ENCODE results near the gene SMU1. TPM values are rescaled to one million over a fixed set of nuclear protein-coding genes. Genes with fewer than 3 reads are reported as not detected.
A peak's percentile ranks its signal among the peaks of the same experiment; 100 is the strongest.
"Not testable (repeated sequence)": the region's sequence is repeated elsewhere in the genome, so short reads cannot be mapped to it uniquely, and the experiment has no call there.

SMU1 gene
- polyA plus RNA-seq, 5 donors, result 22.5 to 29.4 (median 26.3) TPM

DNA sequence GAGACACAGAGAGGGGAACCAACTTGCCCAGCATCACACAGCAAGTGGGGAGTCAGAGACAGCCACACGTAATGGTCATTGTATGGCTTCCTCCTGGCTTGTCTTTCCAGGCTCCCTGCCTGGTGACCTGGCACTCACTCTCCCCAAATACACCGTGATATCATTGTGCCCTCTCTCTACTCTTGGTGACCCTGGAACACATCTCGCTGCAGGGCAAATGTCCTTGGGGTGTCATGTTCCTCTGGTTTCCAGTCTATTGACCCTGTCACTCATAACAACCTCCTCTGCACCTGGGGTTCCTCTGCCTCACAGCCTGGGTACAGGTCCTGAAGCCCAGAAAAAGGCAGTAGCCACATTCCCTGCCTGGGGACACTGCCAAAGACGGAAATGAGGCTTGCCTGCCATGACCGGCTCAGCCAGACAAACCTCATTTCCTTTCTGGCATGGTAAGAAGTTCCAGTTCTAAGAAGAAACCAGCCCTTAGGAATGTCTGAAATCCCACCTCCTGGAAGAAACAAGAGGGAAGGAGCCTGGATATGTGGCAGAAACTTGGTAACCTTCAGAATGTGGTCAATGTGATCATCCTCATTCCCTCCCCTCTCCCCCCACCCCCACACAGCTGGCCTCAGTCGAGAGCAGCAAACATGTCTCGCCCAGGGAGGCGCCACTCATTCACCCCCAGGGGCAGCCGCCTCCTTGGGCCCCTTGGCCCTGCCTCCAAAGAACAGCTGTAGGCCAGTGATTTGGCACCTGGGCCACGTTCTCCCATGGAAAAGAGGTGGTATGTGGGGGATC, 30.6 kb upstream of the SMU1 start:
- peak; percentile 28 to 52 for DNase-seq

DNA sequence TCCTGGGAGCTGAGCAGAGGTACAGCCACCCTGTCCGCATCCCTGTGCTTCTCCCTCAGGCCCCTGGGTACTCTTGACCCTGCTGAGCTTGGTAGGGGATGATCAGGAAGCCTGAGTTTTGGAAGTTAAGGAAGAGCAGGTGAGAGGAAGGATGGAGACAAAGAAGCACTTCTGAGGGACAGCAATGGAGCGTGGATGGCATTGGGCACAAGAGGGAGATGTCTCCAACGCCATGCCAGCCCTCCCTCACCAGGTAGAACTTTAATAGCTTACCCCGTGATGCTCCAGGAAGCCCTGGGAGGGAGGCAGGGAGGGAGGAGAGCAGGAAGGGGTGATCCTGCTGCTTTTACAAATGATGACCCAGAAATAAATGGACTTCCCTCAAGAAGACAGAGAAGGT, 29.9 kb upstream of the SMU1 start:
- DNase-seq, result no peak

DNA sequence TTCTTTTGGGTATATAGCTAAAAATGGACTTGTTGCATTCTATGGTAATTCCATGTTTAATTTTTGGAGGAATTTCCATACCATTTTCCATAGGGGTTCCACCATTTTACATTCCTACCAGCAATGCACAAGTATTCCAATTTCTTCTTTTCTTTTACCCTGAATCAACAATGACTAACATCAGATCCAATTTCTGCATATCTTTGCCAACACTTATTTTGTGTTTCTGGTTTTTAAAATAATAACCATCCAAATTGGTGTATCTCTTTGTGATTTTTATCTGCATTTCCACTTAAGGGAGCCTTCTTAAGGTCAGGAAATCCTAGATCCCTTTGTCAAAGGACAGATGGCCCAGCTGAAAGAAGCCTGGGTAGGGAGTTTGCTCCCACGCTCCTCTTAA, 29.5 kb upstream of the SMU1 start:
- DNase-seq, result no peak

DNA sequence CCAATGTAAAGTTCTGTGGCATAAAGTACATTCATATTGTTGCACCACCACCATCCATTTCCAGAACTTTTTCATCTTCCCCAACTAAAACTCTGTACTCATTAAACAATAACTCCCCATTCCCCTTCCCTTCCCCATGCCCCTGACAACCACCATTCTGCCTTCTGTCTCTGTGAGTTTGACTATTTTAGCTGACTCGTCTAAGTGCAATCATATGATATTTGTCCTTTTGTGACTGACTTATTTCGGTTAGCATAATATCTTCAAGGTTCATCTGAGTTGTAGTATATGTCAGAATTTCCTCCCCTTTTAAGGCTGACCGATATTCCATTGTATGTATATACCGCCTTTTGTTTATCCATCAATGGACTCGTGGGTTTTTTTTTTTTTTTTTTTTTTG, 29.0 kb upstream of the SMU1 start:
- no peak for DNase-seq

DNA sequence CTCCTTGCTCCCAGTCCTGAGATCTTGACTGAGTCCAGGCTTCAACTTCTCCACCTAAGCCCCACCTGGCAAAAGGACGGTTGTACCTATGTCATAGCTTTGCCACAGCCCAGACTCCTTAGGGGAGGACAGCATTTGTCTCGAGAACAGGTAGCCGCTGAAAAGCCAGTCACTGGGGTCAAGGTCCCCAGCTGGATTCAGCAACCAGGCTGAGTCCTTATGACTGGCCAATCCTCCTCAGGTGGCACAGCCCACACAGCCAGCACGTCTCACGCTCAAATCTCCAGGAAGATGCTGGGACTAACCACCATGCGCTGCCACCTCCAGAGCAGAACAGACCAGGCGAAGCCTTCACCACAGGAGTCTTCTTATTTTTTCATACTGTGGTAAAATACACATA, 27.9 kb upstream of the SMU1 start:
- DNase-seq, result no peak

DNA sequence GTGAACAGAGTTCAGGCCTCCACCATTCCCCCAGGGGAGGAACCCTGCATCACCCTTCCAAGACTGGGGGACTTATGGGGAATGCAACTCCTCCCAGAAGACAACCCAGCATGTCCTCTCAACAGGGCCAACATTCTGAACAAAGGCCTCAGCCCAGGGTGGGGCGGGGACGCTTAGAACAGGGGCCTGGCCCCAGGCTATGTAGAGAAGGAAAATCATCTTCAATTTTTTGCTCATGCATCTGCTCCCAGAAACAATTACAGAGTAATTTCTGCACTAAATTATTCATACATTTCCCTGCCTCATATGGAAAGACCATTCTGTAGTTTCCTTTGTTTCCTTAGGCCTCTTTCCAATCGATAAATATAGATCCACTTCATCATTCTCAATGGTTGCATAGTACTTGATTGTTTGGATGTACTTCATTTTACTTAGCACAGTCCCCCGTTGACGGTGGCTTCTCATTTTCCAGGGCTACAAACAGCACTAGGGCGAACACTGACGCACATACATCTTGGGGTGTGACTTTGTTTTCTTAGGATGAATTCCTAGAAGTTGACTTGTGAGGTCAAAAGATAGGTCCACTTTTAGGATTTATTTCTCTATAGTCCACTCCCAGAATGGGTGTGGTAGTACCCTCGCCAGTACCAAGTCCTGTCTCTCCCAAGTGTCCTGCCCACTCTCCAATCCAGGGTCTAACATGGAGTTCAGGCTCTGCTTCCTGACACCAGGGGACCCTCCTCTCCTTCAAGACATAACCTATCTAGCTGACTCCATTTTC, 27.2 kb upstream of the SMU1 start:
- DNase-seq, result no peak

DNA sequence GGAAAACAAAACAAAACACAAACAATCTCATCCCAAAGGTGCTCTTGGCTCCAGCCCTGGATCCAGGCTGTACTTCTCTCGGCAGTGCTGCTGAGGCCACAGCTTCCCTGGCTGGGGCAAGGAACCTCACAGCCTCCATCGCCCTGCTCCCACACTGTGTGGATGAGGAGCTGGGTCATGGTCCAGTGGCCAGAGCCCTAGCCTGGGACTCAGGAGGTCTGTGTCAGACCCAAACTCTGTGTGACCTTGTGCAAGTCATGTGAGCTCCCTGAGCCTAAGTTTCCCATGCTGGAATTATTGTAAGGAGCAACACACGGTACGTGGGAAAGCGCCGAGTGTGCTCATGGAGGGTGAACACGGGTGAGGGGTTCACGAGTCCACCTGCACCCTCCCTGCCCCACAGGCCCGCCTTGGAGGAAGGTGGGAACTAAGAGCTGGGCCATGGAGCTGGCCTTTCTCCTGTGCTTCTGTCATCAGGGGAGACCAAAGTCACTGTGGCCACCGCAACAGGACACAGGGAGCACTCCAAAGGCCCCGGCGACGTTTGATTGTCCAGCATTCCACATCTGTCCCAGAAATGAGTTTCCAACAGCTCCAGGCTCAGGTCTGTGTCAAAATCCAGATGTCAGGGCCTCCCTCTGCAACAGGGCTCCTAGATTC, 26.2 kb upstream of the SMU1 start:
- no peak for DNase-seq

DNA sequence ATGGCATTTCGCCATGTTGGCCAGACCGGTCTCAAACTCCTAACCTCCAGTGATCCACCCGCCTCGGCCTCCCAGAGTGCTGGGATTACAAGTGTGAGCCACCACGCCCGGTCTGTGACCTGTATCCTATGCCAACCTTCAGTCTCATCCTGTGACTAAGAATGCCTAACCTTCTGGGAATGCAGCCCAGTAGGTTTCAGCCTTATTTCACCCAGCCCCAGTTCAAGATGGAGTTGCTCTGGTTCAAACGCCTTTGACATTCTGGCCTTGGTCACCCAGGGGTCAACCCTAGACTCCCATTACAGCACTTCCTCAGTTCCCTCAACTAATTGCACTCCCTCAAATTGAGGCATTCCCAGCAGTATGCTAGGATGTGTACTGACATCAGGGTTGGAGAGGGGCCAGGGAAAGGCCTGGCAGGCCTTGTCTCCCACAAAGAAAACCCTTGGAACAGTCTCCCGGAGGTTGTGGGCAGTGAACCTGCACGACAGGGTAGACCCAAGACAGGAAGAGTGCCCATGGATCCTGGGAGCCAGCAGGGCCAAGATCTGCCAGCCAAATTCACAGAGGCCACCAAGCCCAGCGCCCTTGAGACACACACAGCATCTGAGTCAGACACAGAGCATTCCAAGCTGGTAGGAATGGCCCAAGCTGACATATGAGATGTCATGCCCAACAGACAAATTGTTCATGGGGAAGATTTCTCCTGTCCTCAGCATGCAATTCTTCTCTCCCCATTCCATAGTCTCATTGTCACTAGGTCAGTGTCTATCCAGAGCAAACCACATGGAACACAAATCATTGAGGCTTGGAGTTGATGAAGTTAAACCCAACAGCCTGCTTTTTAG, 24.9 kb upstream of the SMU1 start:
- no peak for DNase-seq

DNA sequence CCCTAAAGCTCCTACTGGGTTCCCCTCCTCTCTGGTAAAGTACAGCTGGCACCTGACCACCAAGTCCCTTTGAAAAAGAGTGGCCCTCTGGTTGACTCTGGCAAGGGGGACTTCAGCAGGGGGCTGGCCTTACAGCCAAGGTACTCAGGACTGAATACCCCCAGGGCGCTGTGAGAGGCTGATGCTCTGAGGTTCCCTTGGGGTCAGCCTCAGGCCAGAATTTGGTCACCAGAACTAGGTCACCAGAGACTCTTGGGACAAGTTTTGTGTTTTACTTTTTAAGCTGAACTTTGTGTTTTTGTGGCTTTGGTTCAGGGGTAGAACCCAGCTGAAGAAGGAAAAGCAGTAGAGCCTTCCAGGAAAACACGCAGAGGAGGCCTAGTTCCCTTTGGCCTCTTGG, 23.3 kb upstream of the SMU1 start:
- no peak for DNase-seq

DNA sequence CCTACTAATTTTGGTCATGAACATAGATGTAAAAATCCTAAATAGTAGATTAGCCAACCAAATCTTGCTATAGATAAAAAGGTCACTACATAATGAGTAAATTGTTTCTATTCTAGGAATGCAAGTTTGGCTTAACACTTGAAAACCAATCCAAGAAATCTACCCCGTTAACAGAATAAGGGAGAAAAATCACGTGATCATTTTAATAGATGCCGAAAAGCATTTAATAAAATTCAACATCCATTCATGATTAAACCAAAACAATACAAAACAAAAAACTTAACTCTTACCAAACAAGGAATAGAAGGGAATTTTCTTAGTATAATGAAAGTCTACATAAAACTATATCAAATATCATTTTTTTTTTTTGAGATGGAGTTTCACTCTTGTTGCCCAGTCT, 20.7 kb upstream of the SMU1 start:
- no peak for DNase-seq

DNA sequence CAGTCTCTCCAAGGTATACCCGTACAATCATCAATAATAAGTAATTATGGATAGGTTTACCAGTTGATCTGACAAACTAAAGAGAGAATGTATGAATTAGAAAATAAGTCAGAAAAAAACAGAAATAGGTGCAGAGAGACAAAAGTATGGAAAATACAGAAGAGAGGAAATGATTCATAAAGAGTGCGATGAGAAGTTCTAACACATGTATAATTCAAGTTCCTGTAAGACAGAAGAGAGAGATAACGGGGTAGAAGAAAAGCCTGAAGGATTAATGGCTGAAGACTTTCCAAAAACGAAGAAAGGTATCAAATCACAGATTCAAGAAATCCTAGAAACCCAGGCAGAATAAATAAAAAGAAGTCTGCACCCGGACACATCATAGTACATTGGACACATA, 16.2 kb upstream of the SMU1 start:
- DNase-seq, result no peak

DNA sequence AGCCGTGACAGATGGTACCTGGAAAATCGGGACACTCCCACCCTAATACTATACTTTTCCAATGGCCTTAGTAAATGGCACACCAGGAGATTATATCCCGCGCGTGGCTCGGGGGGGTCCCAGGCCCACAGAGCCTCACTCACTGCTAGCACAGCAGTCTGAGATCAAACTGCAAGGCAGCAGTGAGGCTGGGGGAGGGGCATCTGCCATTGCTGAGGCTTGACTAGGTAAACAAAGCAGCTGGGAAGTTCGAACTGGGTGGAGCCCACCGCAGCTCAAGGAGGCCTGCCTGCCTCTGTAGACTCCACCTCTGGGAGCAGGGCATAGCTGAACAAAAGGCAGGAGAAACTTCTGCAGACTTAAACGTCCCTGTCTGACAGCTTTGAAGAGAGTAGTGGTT, 9.2 kb upstream of the SMU1 start:
- DNase-seq, result not testable (repeated sequence)

DNA sequence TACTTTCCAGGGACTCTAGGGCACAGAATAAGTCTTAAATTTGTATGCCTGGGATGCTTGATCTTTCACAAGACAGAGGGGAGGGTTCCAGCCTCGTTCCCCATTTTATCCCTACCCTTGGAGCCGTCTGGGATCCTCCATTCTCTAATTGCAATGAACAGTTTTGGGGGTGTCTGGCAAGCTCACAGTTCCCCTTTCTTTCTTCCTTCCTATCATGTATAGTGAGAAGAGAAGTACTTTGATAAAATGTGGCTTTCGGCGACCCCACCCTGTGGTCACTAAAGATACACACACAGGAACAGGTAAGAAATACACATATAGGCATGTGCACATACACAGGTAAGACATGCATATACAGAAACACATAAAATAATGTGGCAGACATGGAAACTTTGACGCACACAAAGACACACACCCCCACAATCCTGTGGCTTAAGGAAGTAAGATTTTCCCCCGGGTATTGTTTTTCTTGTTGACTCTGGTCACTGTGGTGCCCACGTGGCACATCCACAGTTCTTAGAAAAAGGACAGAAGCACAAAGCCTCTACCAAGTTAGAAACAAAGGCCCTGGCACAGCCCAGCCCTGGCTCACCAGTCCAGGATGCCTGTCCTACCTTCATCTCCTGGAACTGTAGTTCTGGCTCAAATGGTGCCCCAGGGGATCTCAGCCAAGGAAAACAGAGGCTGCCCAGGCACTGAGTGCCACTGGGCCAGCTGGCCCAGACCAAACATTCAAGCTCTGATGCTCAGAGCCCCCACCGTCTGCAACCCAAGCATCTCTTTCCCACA, 6.3 kb upstream of the SMU1 start:
- no peak for DNase-seq

DNA sequence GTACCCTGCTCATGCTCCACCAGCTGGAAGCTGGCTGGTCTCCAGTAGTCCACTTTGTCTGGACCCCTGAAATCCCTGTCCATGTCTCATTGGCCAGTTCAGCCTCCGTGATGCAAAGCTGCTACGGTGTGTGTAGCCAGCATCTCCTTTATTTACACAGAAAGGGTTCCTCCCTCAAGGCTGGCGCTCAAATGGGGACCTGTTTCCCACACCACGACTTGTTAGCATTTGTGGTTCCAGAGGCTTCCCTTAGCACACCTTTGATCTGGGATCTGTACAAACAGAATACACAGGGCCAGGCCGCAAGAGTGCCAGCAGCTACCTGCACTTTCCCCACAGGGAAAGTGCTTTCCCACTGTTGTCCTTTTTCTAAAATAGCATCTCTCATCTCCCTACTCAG, 5.7 kb upstream of the SMU1 start:
- DNase-seq, result no peak

DNA sequence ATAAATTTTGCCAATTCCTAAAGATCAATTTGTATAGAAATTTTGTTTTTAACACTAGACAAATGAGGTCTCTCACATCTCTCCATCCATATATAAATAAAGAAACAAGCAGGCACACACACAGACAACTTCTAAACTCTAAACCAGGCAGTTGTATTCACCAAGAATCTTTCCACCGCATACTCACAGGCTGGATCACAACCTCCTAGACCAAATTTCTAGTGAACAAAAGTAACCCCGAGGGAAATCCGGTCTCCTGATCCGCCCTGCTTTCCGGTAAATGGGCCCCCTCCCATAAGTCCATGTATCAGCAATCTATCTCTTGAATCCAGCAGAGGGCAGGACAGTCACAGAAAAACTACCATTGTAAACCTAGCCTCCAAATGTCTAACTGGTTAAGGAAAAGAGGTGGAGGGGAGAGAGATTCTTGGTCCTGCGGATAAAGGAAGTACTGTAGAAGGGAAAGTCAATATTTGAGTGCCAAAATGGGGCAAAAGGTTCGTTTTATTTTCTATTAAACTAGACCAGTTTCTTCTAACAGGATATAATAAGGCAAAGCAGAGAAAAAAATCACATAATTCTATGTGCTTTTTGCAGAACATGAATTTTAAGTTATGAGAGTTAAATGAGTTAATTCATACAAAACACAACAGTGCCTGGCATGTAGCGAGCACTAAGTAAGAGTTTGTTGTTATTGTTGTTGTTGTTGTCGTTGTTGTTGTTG, 4.8 kb upstream of the SMU1 start:
- peak; percentile 73 to 81 for DNase-seq

DNA sequence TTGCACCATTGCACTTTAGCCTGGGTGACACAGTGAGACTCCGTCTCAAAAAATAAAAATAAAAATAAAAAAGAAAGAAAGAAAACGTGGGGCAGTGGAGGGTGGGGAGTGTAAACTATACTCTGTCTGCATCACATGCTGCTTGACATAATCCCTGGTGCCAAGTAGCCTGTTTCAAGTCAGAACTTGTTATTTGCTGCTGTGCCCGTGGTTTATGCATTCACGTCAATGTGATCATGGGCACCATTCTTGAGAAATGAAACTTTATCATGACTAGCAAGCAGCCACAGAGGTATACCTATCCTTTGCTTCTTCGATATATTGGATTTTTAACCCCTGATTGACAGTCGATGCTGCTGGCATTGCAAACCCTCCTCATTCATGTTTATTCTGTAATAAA, 4.1 kb upstream of the SMU1 start:
- no peak for DNase-seq

DNA sequence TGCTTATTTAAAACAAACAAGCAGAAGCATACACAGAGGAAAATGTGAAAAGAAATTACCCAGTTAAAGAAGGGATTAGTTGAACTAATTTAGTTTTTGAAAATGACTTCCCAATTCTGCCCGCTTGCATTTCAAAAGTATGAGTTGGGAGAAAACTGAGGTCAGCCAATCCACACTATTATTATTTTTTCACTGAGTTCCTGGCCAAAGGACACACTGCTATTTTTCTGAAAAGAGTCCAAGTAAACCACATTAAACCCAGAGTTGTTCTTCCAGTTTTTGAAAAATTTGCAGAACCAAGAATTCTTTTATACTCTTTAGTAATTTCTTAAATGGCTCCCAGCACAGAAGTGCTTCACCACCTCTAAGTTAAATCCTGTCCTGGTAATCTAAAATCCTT, 7.5 kb downstream of the SMU1 start:
- no peak for DNase-seq

DNA sequence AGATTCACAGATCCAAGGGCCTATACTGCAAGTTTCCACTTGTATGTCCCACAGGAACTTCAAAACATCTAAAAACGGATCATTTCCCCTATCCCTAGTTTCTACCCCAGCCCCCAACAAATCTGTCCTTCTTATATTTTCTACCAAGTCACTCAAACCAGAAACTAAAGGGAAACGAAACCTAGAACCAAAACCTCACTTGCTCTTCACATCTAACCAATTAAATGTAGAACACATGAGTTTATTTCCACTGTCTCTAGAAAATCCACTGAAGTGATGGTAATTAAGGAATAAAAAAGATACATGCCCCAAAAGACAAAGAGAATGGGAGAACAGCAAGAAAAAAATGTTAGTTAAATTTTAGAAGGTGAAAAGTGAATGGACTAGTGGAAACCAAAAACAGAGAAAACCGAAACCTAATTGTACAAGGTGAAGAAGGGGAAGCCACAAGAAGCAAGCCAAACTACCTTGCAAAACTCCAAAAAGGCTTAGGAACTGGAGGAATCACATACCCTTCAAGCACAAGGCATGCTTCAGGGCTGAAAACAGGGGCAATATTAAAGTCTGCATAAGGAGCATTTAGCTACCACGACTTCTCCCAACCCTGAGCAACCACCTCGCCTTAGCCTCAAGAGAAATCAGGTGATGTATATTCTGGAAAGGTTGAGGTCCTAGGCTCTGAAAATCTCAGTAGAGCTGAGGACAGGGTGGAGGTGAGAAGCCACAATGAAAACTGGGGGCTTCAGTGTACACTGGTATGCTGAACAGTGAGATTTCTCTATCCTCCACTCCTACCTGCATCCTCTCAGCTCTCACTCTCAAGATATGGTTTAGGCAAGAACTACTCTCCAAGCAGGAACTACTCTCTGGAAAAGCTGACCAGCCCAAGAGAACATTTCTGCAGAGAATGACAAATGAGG, 11.1 kb downstream of the SMU1 start:
- DNase-seq, result no peak

DNA sequence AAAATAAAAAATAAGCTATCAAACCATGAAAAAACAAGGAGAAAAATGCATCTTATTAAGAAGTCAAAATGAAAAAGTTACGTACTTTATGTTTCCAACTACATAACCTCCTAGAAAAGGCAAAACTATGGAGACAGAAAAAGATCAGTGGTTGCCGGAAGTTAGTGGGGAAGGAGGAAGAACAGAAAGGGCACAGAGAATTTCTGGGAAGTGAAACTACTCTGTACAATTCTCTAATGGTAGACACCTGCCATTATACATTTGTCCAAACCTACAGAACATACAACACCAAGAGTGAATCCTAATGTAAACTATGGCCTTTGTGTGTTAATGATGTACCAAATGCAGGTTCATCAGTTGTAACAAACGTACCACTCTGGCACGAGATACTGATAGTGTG, 25.3 kb downstream of the SMU1 start:
- DNase-seq, result no peak

Measured in right lung (tissue), 5 donors.